CD4-positive, alpha-beta T cell treated with Interleukin-6 at 100 ng/mL for 8 hours (primary cell): Measurements from ENCODE around the gene BBLN.
A peak's percentile ranks its signal among the peaks of the same experiment; 100 is the strongest.

Source experiments
- DNase-seq: peaks from one replicate; pipeline ENCODE4 v3.0.0-alpha.2; 2020; ENCODE audit warnings: mixed read lengths, low spot score

Gene BBLN

DNA sequence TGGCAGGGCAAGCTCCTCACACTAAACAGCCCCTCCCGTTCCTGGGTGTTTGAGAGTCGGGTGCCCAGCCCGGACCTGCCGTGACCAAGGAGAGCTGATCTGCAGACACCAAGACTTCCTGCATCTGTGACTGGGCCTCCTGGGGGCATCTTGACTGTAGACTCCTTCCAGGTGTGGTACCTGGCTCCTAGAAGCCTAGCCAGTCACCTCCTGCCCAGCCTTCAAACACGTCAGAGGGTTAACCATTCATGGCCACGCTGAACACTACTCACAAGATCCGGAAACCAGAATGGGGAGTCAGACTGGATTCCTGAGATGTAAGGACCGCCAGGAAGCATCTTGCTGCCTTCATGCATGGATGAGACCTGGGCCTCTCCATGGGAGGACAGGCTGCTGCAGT lies 14.5 kb upstream of the BBLN start:
- no peak for DNase-seq

DNA sequence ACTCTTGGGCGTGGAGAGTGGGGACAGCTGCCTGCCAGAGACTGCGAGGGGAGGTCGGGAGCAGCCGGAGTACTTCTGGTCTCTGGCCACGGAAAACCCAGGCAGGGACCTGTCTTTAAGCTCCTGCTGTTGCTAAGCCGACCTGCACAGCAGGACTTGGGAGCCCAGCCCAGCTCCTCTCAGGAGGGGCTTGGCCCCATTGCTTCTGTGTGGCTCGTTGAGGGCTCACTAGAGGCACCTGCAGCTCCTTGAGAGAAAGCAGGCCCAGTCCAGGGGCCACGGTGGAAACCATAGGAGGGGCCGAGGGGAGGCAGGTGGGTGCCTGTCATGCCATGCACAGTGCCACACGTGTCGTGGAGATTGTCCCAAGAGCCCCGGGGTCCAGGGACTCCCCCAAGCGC lies 14.1 kb upstream of the BBLN start:
- DNase-seq = no peak

DNA sequence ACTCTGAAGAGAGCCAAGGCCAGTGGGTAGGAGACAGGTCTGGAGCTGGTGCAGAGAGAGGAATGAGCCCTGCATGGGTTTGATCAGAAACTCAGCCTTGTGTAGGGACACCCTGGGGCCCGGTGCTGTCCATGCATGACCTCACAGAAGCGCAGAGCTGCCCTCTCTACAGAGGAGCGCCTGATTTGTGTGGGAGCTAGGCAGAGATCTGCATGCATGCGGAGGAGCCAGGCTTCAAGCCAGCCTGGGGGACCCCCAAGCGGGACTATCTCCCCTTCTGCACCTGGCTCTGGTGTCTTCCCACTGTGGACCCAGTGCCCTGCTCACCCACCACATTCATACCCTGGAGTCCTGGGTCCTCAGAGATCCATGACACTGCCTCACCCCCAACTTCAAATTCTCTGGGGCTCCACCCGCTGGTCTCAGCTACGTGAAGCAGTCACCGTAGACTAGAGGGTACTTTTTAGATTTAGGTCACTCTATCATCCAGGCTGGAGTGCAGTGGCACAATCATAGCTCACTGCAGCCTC lies 13.4 kb upstream of the BBLN start:
- DNase-seq = no peak

DNA sequence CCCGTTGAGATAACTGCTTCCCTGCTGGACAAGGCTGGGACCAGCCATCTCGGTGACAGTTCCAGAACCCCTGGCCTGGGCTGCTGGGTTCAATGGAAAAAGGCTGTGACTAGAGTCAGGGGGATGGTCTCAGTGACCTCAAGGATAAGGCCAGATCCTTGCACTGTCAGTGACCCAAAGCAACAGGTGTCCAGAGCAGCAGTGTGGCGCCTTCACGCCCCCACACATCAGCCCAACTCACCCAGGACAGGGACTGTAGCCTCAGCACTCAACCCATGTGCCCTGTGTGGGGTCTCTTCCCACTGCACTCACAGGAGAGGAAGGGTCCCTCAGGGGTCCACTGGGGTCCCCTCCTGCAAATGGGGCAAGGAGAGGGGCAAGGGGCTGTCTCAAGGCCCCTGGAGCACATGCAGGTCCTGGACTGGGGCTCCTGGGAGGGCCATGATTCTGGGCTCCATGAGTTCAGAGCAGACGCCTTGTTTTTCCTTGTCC lies 11.5 kb upstream of the BBLN start:
- no peak for DNase-seq

DNA sequence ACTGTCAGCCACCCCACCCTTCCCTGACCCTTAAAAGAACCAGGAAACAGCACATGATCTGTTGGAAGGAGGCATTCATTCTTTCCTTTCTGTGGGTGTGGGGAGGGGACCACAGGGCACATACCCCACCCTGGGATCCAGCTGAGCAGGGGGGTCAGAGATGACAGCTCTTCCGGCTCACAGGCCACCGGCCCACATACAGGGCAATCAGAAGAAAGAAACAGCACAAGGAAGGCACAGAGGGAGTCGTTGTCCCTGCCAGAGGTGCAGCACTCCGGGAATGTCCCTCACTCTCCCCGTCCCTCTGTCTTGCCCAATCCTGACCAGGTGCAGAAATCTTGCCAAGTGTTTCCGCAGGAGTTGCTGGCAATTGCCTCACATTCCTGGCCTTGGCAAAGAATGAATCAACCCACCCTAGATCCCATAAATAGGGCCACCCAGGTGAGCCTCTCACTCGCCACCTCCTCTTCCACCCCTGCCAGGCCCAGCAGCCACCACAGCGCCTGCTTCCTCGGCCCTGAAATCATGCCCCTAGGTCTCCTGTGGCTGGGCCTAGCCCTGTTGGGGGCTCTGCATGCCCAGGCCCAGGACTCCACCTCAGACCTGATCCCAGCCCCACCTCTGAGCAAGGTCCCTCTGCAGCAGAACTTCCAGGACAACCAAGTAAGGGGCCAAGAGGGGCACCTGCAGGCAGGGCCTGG lies 10.9 kb upstream of the BBLN start, which contains the start of gene LCN2:
Gene LCN2 (plus strand): TSS at position 453 of the 701 bp plus-strand sequence. CDS start 73 bp downstream, at position 526.
- DNase-seq = no peak

DNA sequence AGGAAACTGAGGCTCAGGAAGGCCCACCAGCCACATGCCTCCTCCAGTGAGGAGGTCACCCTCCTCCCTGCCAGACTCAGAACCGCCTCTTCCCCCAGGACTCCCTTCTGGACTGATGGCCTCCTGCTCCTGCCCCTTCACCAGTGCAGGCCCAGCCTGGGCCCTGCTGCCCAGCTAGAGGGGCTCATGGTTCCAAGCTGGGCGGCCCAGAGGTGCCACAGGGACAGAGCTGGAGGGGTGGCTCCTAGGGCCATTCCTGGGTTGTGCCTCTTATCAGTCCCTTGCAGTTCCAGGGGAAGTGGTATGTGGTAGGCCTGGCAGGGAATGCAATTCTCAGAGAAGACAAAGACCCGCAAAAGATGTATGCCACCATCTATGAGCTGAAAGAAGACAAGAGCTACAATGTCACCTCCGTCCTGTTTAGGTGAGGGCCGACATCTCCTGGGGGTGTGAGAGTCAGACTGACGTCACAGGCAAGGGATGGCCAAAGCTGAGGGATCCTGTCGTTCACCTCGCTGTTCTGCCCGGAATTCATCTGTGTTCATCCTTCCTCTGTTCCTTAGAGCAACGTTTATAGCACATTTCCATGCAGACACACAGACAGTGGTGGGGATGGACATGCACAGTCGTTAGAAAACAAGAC lies 10.0 kb upstream of the BBLN start:
- DNase-seq = no peak

DNA sequence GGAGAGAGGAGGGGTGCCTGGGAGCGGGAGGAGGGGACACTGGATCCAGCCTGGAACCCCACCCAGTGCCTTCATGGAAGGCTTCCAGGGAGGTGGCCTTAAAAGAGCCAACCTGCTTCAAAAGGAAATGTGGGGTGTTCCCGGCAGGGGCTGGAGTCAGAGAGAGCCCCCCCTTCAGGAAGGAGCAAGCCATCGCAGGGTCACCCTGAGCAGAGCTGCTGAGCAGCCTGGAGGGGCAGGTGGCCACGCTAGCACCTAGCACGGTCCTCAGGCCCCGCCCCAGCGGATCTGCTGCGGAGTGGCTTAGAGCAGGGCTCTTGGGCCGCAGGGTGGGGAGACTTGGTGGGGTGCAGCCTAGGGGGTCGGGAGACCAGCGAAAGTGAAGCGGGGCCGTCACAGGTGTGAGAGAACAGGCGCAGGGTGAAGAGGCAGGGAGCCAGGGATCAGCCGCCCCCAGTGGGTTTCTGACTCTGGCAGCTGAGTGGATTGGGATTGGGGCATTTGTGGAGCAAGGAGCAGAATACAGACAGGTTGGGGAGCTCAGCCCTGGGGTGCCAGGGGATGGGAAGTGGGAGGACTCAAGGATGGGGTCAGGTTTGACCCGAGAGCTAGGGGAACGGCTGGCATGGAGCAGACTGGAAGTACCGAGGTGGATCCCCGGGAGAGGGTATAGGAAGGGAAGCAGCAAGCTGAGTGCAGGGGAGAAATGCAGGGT lies 9.3 kb upstream of the BBLN start:
- DNase-seq = no peak

DNA sequence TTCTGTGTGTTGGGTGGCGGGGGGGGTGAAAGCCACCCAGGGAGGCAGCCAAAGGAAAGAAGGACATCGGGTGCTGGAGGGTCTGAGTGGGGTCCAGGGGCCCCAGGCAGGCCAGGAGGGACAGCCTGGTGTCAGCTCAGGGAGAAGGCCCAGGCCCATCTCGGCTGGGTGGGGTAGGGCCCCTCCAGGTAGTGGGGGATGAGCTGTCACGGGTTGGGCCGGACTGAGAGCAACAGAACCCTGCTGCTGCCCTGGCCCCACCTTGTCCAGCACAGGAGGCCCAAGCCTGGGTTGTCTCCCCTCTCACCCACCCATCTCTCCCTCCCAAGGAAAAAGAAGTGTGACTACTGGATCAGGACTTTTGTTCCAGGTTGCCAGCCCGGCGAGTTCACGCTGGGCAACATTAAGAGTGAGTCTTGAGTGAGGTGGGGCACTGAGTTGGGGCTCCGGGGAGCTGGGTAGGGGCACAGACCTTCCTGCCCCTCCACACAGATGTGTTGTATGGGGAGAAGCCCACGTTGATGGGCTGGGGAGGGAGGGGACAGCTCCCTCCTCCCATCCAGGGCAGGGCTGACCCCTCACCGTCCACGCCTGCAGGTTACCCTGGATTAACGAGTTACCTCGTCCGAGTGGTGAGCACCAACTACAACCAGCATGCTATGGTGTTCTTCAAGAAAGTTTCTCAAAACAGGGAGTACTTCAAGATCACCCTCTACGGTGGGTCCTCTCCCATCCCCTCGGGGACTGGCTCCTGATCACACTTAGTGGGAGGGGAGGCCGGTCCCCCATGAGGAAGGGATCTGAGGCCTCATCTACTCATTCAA lies 8.5 kb upstream of the BBLN start:
- DNase-seq = no peak

DNA sequence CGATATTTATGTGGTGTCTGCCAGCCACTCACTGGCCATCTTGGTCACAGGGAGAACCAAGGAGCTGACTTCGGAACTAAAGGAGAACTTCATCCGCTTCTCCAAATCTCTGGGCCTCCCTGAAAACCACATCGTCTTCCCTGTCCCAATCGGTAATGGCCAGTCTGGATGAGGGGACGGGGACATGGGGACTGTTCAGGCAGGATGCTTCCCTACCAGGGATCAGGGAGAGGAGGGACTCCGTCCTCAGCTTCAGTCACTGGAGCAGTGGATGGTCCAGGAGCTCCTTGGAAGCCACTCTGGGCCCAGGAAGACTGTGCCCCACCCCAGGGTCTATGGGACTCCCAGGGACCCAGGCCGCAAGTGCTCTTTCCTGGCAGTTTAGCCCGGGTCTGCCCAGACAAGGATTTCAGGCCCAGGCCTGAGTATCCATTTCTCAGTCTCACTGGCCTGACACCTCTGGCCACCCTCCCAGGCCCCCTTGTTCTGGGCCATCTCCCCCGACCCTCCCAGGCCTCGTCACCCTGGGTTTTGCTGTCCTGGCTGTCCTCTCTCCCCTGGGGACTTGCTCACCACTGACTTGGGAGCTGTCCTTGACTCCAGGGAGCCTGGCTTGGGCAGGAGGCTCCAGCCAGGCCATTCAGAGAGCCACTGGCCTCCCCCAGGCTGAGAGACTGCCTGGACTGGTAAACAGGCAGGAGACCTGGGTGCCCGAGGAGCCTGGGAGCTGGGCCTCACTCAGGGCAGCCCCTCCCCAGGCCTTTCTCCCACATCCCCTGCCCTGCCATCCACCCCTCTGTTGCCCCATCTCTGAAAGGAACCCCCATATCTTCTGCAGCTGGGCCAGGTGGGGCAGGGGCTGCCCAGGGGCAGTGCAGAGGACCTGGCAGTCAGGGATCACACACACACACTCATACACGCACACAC lies 7.7 kb upstream of the BBLN start:
- no peak for DNase-seq

DNA sequence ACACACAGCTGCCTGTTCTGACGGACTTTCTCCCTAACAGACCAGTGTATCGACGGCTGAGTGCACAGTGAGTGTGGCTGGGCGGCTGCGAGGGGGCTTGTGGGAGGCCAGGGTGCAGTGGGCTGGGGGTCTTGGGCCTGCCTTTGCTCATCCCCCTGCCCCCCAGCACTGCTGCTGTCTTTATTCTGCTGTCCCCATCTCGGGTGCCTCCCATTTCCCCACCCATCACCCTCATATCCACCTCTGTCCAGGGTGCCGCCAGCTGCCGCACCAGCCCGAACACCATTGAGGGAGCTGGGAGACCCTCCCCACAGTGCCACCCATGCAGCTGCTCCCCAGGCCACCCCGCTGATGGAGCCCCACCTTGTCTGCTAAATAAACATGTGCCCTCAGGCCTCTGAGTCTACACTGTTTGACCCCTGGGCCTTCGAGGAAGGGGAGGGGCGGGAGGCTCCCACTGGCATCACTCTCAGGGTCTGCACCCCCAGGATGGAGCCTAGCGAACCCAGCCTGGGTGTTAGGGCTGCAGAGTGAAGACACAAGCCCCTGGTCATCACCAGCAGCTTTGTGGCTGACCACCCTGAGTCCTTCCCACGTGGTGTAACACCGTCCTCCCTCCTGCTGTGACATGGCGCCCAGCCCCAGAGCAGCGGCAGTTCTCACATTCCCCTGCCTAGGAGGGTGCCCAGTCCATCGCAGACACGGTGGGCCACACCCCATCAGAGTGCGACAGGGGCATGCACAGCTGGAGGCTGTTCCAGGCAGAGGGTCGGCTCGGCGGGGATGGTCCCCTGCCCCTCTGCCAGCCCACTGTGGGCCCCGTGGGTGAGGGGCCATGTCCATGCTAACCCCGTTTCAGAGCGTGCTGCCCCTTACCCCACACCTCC lies 6.8 kb upstream of the BBLN start:
- no peak for DNase-seq

DNA sequence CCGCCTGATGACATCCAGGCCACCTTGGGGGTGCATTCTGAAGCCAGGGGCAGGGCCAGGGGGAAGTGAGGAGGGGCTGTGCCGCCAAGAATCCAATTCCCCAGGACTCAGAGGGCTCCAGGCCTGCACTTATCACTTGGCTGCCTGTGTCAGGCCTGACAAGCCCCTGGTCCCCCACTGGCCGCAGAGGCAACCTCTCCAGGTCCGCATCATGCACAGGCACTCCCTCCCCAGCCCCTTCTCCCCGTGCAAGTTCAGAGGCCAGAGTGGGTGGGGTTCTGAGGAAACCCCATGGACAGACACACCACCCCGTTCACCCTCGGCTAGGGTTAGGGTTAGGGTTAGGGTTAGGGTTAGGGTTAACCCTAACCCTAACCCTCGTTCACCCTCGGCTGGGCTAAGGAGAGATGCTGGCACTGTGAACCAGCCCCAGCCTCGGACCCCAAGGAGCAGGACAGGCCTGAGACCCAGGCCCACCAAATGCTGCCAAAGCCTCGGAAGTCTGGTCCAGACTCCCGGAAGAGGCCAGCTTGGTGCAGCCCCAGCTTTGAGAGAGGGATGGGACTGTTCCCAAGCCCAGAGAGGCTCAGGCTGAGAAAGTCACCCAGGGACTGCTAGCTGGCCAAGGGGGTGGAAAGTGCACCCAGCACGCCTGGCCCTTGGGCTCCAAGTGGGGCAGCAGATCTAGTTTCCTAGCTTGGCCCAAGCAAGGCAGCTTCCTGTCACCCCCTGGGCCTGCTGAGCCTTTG lies 5.9 kb upstream of the BBLN start:
- no peak for DNase-seq

DNA sequence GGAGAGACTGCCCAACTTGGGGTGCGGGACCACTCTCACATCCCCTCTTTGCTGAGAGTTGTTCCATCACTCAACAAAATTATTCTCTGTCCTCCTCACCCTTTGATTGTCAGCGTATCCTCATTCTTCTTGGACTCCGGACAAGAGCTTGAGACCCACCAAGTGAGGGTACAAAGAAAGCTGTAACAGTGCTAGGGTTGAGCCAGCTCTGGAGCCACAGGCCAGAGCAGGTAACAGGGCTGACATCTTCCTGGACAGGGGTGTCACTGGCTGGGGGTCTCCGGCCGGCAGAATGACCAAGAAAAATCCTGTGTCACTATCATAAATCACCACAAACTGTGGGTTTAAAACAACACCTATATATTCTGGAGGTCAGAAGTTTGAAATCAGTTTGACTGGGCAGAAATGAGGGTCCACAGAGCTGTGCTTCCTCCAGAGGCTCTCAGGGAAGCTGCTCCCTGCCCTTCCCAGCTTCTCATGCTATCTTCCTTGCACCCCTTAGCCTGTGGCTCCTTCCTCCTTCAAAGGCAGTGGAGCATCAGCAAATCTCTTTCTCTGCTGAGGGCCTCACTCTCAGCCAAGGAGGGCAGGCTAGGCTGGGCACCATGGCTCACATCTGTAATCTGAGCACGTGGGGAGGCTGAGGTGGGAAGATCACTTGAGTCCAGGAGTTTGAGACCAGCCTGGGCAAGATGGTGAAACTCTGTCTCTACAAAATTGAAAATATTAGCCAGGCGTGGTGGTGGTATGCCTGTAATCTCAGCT lies 4.1 kb upstream of the BBLN start:
- no peak for DNase-seq

DNA sequence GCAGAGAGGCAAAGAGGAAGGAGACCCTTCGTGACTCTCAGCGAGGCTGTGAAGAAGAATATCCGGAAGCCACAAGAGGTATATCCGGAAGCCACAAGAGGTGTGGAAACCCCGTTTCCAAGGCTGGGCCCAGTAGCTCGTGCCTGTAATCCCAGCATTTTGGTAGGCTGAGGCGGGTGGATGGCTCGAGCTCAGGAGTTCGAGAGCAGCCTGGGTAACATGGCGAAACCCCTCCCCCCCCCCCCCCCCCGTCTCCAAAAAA lies 612 bp upstream of the BBLN start:
- peak; percentile 69 for DNase-seq

DNA sequence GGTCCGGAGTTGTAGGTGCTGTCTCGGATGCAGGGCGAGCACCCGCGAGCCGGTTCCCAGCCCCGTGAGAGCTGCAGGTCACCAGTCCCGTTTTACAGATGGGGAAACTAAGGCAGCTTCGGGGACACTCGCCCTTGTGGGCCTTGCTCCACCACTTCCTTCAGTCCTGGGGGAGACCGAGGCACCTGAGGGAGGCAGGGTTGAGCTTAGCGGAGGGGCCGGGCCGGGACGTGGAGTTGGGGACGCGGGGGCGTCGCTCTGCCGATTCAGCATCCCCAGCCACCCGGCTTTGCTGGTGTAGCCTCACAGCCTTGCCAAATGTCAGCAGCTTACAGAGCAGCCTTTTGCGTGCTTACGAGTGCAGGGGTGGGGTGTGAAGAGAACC lies 530 bp downstream of the BBLN start:
- DNase-seq = no peak

DNA sequence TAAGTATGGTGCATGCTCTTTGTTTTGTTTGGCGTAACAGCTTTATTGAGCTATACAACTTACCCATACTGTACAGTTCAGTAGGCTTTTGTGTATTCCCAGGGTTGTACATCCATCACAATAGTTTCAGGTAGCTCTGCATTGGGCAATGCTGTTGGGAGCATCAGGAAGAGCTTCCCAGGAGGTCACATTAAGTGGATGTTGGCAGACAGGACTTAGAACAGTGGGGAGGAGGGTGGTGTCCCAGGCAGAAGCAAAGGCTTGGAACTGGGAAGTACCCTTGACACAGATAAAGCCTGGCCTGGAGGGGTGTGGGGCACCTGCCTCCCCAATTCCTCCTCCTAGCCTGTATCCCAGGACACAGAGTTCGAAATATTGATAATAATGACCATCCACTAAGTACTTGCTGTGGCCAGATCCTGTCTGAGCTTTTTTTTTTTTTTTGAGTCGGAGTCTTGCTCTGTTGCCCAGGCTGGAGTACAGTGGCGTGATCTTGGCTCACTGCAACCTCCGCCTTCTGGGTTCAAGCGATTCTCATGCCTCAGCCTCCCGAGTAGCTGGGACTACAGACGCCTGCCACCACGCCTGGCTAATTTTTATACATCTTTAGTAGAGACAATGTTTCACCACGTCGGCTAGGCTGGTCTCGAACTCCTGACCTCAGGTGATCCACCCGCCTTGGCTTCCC lies 1.3 kb downstream of the BBLN start:
- no peak for DNase-seq

DNA sequence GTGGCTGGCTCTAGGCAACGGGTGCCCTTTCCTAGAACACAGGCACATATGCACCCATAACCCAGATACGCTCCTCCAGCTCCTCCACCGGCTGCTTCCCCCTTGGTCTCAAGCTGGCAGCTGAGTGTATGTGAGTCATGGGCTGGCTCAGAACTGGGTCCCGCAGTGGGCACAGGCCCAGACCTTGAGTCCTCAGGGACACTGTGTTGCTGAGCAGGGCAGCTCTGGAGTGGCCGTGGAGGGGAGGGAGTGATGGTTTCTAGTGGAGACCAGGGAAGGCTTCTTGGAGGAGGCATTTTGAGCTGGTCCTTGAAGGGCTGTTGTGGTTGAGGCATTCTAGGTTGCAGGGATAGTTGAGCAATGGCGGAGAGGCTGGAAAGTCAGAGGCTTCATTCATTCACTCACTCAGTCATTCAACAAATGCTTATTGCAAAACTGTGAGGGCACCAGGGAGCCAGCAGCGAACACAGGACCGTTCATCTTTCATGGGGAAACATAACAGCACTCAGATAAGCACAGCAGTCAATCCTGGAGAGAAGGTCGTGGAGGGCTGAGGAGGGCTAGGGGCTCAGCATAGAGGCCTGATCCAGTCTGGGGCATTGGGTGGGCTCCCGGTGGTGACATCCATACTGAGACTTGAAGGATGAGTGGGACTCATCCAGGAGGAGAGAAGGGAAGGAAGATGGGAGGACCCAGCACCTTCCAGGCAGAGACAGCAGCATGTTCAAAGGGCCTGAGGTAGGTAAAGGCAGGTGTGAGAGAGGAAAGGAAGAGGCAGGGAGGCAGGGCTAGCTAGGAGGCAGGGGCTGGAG lies 2.4 kb downstream of the BBLN start:
- DNase-seq = no peak

DNA sequence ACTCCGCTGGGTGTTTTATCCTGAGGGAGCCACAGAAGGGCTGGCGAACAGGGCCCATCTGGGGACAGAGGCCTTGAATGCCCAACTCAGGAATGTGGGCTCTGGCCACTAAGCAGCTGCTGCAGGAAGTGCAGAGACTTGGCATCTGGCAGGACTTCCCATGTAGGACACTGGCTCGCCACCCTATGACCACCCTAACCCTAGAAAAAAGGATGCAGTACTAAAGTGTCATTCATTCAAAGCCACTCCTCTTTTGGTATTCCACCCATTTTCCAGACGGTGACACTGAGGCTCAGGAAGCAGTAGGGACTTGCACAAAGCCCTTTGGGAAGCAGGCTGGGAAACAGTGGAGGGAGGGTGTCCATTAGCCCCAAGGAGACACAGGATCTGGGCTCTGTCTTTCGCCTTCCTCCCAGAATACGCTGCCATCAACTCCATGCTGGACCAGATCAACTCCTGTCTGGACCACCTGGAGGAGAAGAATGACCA lies 3.0 kb downstream of the BBLN start:
- DNase-seq = no peak
